Stomach (tissue), 4 donors: Measurements from ENCODE around the gene SLC27A1.

Source experiments
- EP300 ChIP-seq: sonication (generic); formaldehyde crosslinking; IDR thresholded peaks from one replicate; pipeline ENCODE4 v1.6.1; 2017; ENCODE audit warnings: antibody characterized with exemption
- POLR2AphosphoS5 ChIP-seq, 3 donors: sonication (generic); formaldehyde crosslinking; IDR thresholded peaks; one replicate each; pipeline ENCODE4 v1.6.1; 2016; ENCODE audit warnings: antibody characterized with exemption in 3 of 3
- TF ChIP-seq, protein P1 (sequence below), 7 experiments: fragments of 450-650 bp in 4 of 7; fragments of 200-600 bp in 3 of 7; sonication (generic) in 3 of 7; IDR thresholded peaks; one replicate each; pipeline ENCODE4 v1.5.1; 2016 to 2019; ENCODE audit warnings: antibody characterized with exemption in 7 of 7, control low read depth in 2 of 7, mild to moderate bottlenecking in 1 of 7

GRCh38 chr19:17470068-17470841 lies at the start of gene SLC27A1:
- TF ChIP-seq, protein P1, sequence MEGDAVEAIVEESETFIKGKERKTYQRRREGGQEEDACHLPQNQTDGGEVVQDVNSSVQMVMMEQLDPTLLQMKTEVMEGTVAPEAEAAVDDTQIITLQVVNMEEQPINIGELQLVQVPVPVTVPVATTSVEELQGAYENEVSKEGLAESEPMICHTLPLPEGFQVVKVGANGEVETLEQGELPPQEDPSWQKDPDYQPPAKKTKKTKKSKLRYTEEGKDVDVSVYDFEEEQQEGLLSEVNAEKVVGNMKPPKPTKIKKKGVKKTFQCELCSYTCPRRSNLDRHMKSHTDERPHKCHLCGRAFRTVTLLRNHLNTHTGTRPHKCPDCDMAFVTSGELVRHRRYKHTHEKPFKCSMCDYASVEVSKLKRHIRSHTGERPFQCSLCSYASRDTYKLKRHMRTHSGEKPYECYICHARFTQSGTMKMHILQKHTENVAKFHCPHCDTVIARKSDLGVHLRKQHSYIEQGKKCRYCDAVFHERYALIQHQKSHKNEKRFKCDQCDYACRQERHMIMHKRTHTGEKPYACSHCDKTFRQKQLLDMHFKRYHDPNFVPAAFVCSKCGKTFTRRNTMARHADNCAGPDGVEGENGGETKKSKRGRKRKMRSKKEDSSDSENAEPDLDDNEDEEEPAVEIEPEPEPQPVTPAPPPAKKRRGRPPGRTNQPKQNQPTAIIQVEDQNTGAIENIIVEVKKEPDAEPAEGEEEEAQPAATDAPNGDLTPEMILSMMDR (IDR thresholded peaks at IDR 0.05), result no peak
- TF ChIP-seq EP300 (no peak), POLR2AphosphoS5 (IDR thresholded peaks at IDR 0.05) (peak in 2 of 3 donors; percentile 36 to 72)
